Limb (tissue), 2 donors: Measurements from ENCODE around the gene WDR5.
A peak's percentile ranks its signal among the peaks of the same experiment; 100 is the strongest.

Source experiments
- DNase-seq, 2 donors: peaks; one replicate each; pipeline ENCODE4 v3.0.0-alpha.2; 2016; ENCODE audit errors: extremely low spot score in 2 of 2

The WDR5 gene

DNA sequence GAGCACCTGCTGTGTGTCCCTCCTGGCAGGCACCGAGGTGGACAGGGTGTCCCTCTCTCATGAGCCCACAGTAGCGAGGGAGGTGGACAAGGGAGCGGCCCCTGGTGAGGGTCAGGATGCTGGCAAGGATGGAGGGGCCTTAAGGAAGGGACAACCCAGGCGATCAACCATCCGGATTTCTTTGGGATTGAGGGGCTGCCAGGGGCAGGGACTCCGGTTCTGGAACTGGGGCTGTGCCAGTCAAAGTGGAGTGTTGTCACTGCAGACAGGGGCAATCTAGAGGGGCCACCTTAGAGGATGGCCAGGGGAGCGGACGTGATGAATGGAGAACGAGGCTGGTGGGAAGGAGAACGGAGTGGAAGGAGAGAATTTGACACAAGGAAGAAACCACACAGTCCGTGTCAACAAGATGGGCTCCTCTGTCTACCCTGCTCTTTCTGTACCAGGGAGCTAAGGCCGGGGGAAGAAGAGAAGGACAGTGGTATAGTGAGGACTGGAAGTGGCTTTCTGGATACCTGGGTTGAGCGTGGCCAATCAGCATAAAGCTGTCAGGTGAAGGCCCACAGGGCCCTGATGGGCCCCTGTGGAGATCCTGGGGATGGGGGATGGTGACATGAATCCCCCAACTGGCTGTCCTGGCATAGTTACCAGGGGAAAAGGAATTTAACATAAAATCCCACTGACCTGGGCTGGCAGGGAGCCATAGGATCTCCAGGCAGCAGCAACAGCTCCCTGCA lies 4.2 kb upstream of the WDR5 start:
- peak in 1 of 2 donors; percentile 25 for DNase-seq

DNA sequence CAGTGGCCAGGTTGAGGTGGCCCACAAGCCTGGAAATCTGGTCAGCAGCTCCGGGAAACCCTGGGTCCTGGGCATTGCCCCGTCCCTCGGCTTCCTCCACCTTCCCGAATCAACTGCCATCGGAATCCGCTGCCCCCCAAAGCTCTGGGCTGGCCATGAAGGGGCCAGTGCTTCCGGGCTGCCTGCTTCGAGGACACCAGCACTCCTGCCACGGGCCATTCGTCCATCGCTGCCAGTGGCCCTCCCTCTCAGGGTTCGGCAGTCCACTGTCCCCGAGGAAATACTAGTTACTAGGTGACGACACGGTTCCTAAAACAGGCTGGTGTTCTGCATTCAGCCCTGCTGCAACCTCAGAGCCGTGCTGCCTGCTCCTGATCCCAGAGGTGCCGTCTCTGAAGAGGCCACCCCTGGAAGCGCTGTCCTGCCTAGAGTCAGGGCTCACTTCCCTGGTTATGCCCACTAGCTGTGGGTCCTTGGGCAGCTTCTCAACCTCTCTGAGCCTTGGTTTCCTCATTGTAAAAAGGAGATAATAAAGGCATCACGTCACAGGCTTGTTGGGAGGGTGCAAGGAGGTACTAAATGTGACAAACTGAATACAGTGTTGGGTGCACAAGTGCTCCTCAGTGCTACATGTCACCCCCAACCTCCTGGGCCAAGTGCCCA lies 3.5 kb upstream of the WDR5 start:
- no peak for DNase-seq

GRCh38 chr9:134134949-134135342 lies 936 bp upstream of the WDR5 start:
- DNase-seq, result peak in 1 of 2 donors; percentile 24

DNA sequence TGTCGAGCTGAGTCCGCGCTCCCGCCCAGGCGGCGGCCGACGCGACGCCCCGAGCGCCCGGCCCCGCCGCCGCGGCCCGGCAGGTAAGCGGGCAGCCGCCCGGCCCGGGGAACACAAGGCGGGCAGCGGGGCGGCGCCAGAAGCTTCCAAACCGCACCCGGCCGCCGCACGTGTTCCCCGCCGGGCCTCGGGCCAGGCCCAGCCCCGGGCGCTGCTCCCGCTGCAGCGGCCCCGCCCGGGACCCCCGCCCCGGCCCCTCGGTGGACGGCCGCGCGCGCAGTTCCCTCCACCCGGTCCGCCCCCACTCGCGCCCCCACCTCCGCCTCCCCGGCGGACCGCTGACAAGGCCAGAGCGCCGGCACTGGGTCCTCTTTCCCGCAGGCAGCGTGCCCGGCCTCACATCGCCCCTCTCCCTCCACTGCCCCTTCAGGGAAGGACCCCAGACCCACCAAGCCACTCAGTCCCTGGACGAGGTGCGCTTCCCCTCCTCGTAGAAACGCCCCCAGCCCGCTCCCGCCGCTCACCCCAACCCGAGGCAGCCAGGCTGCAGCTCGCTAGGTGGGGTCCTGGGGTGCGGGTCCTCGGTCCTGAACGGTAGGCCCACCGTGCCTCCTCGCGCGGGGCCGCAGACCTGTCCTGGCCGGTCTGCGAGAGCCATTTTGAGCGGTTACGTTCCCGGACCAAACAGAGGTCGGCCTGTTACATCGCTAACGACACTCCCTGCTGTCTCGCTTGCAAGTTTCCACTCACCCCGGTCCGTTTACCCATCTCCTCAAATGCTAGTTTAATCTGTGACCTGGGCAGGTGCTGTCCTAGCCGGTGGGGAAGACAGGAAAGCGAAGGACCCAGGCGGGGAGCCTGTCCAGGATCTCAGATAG lies 475 bp downstream of the WDR5 start:
- no peak for DNase-seq

DNA sequence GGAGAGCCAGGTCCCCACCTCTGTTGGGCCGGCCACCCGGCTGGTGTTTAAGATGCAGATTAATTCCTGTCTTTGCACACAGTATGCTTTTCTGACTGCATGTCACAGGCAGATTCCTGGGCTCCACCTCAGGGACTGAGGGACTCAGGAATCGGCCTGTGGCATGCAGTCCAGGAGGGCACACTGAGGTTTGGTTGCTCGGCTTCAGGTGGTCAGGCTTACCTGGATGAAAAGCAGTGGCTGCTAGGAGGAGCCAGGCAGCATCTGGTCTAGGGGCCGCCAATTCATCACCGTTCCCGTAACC lies 1.1 kb downstream of the WDR5 start:
- DNase-seq, result no peak

- no peak for DNase-seq
These were observed 2.4 kb downstream of the WDR5 start for GRCh38 chr9:134138292-134138691.

- DNase-seq, result peak in 1 of 2 donors; percentile 29
These were observed 3.2 kb downstream of the WDR5 start for GRCh38 chr9:134139081-134139480.

DNA sequence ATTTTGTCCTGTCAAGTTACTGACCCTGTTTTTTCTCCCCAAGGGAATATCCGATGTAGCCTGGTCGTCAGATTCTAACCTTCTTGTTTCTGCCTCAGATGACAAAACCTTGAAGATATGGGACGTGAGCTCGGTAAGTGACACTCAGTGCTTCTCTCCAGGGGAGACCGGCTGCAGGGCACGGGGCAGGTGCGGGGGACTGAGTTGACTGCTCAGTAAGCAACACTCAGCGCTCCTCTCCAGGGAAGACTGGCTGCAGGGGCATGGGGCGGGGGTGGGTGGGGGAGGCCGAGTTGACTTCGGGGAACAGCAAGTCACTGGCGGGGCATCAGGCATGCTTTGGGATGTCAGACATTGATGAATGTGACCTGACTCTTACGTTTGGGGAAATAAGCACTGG lies 6.0 kb downstream of the WDR5 start:
- no peak for DNase-seq

GRCh38 chr9:134144801-134145200 lies 8.9 kb downstream of the WDR5 start:
- no peak for DNase-seq

DNA sequence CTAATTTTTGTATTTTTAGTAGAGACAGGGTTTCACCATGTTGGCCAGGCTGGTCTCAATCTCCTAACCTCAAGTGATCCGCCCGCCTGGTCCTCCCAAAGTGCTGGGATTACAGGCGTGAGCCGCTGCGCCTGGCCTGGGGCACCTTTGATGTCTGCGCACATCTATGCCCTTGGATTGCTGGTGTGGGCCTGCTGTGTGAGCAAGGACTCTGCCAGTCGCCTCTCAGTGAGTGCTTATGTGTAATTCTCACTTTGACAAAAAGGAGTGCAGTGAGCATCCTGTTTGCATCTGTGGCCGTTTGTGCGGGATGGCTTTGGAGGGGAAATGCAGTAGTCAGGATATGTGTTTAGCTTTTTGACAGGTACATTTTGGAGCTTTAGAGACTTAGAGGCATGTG lies 9.4 kb downstream of the WDR5 start:
- DNase-seq, result no peak

DNA sequence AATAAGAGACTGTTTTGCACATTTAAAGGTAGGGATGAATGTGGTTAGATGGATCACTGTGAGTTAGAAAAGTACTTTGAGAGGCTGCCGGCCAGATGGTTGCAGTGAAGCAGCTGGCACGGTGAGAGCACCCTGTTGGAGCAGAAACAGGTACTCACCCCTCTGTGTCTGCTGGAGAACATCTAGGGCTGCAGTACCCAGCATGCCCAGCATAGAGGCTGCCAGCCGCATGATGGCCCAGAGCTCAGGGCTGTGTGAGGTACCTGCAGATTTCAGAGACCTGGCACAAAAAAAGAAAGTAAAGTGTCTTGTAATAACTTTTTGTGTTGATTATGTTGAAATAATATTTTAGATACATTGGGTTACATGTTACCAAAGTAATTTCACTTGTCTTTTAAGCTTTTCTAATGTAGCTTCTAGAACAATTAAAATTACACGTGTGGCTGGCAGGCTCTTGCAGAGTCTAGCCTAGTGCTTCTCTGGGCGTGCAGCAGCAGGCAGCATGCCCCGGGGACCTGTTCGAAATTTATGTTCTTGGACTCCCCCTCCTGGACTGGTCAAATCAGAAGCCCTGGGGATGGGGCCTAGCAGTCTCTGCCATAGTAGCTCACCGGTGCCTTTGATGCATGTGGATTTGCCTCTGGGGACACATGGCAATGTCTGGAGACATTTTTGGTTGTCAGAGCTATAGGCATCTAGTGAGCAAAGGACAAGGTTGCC lies 11.1 kb downstream of the WDR5 start:
- no peak for DNase-seq

GRCh38 chr9:134149380-134149779 lies 13.5 kb downstream of the WDR5 start:
- DNase-seq, result no peak

DNA sequence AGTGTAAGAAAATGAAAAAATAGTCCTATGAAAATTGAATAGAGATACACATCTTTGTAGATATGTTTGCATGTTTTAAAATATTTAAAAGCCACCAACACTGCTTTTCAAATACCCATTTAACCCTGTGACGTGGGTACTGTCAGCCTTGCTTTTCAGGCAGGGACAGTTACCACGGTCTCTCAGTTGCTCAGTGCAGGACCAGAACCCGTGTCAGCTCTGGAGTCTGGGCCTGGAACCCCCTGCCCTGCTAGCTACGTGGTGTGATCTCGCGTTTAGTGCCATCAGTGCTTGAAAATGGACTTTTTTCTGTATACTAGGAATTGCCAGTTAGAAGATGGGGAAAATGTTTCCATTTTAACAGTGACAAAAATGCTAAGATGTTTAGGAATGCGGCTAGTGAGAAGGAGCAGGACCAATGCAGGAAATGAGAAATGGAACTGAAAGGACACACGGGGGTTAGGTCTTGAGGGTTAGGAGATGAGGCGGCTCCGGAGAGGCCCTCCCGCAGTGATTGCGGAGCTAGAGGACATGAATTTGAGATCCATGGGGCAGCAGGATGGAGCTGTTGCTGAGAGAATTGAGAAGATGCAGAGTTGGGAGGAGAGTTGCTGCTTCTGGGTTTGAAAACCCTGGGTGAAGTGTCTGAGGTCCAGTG lies 14.8 kb downstream of the WDR5 start:
- no peak for DNase-seq

- DNase-seq, result no peak
These were observed 16.2 kb downstream of the WDR5 start for GRCh38 chr9:134152022-134152448.

GRCh38 chr9:134152488-134152887 lies 16.6 kb downstream of the WDR5 start:
- no peak for DNase-seq

- DNase-seq, result no peak
These were observed 17.6 kb downstream of the WDR5 start for GRCh38 chr9:134153450-134153849.

- no peak for DNase-seq
These were observed 18.4 kb downstream of the WDR5 start for GRCh38 chr9:134154262-134154701.

DNA sequence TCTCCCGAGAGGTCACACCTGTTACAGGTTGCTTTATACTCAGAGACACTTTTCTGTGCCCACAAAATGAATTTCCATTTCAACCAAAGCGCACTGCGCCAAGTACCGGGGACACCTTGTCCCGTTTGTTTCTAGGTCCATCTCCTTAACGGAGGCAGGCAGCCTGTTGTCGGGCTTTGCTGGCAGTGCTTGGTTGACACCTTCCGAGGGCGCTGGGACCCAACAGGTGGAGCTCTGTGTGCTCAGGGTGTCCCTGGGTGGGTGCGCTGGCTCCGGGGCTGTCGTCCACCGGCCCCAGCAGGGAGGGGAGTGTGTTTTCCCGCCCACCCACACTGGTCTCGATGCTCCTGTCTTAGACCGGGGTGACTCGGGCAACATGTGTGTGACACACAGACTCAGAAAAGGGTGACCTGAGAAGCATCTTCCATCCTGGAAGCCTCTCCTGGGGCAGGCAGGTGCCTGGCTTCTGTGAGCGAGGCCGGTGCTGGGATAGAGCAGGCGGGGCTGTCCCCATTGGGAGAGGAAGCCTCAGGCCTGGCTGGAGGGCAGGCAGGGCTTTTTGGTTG lies 20.0 kb downstream of the WDR5 start:
- DNase-seq, result no peak

- no peak for DNase-seq
These were observed 20.9 kb downstream of the WDR5 start for GRCh38 chr9:134156564-134157377.

- no peak for DNase-seq
These were observed 21.6 kb downstream of the WDR5 start for GRCh38 chr9:134157378-134157885.
